NB4 (cell line): Measurements from ENCODE around the gene ASCL2.
"Not testable (repeated sequence)": the region's sequence is repeated elsewhere in the genome, so short reads cannot be mapped to it uniquely, and the experiment has no call there.

Experiments used
- MYC ChIP-seq: IDR thresholded peaks from 2 replicates; pipeline ENCODE4 v1.6.1; 2011; ENCODE audit warnings: low read depth, low read length
- POLR2A ChIP-seq: IDR thresholded peaks from 2 replicates; pipeline ENCODE4 v1.6.1; 2011; ENCODE audit warnings: mild to moderate bottlenecking; ENCODE audit not compliant: insufficient read length; ENCODE audit errors: extremely low read depth
- TF ChIP-seq, protein P1 (sequence below): IDR thresholded peaks from one replicate; pipeline ENCODE4 v1.5.1; 2012; ENCODE audit warnings: low read depth, low read length
- TF ChIP-seq, protein P2 (sequence below): IDR thresholded peaks from 2 replicates; pipeline ENCODE4 v1.6.1; 2011; ENCODE audit warnings: low read depth, low read length

DNA sequence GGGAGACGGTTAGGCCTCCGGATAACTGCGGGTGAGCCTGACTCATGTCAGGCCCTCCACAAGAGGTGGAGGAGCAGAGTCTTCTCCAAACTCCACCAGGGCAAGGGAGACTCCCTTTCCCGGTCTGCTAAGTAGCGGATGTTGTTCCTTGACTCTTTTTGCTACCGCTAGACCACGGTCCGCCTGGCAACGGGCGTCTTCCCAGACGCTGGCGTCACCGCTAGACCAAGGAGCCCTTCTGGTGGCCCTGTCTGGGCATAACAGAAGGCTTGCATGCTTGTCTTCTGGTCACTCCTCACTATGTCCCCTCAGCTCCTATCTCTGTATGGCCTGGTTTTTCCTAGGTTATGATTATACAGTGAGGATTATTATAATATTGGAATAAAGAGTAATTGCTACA, 16.0 kb upstream of the ASCL2 start:
- not testable (repeated sequence) for TF ChIP-seq POLR2A, MYC
- TF ChIP-seq, protein P1, sequence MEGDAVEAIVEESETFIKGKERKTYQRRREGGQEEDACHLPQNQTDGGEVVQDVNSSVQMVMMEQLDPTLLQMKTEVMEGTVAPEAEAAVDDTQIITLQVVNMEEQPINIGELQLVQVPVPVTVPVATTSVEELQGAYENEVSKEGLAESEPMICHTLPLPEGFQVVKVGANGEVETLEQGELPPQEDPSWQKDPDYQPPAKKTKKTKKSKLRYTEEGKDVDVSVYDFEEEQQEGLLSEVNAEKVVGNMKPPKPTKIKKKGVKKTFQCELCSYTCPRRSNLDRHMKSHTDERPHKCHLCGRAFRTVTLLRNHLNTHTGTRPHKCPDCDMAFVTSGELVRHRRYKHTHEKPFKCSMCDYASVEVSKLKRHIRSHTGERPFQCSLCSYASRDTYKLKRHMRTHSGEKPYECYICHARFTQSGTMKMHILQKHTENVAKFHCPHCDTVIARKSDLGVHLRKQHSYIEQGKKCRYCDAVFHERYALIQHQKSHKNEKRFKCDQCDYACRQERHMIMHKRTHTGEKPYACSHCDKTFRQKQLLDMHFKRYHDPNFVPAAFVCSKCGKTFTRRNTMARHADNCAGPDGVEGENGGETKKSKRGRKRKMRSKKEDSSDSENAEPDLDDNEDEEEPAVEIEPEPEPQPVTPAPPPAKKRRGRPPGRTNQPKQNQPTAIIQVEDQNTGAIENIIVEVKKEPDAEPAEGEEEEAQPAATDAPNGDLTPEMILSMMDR: not testable (repeated sequence)
- TF ChIP-seq, protein P2, sequence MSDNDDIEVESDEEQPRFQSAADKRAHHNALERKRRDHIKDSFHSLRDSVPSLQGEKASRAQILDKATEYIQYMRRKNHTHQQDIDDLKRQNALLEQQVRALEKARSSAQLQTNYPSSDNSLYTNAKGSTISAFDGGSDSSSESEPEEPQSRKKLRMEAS: not testable (repeated sequence)
